DND-41 (cell line): ENCODE measurements around the gene MT1M.

Experiments
- ATAC-seq: fragments of 200-7000 bp; cut with Tn5 transposase; 3 replicates; pipeline ENCODE4 v1.9.1; 2021; ENCODE audit warnings: low read depth; ENCODE audit not compliant: insufficient read depth
- DNase-seq: peaks from one replicate; pipeline ENCODE4 v3.0.0-alpha.2; 2020
- H2AFZ ChIP-seq: 2 replicates; pipeline ENCODE4 v1.6.0; 2012; ENCODE audit warnings: low read depth, low read length
- H3K27ac ChIP-seq: 2 replicates; pipeline ENCODE4 v1.5.1; 2012; ENCODE audit warnings: low read length, inconsistent platforms
- H3K27me3 ChIP-seq: fragments of 200-600 bp; sonication (generic); 2 replicates; pipeline ENCODE4 v1.6.0; 2012; ENCODE audit warnings: low read length, mild to moderate bottlenecking, inconsistent platforms; ENCODE audit not compliant: insufficient read depth, poor library complexity
- H3K36me3 ChIP-seq: 2 replicates; pipeline ENCODE4 v1.5.1; 2012; ENCODE audit warnings: low read length, inconsistent platforms; ENCODE audit not compliant: insufficient read depth
- H3K4me1 ChIP-seq: 2 replicates; pipeline ENCODE4 v1.5.1; 2012; ENCODE audit warnings: mild to moderate bottlenecking, low read length; ENCODE audit not compliant: insufficient read depth
- H3K4me2 ChIP-seq: 2 replicates; pipeline ENCODE4 v1.6.0; 2012; ENCODE audit warnings: mild to moderate bottlenecking, moderate library complexity, low read length, inconsistent platforms; ENCODE audit not compliant: insufficient read depth
- H3K4me3 ChIP-seq, 2 experiments: fragments of 200-600 bp in 1 of 2; shearing (Covaris generic) in 1 of 2; 2 replicates each; pipeline ENCODE4 v1.5.1; 2012 to 2016; ENCODE audit warnings: inconsistent platforms in 2 of 2, low read length in 2 of 2, mild to moderate bottlenecking in 2 of 2, low read depth in 1 of 2, moderate library complexity in 1 of 2
- H3K79me2 ChIP-seq: 2 replicates; pipeline ENCODE4 v1.6.0; 2012; ENCODE audit warnings: low read length, inconsistent platforms; ENCODE audit not compliant: insufficient read depth
- H3K9ac ChIP-seq: 2 replicates; pipeline ENCODE4 v1.6.0; 2012; ENCODE audit warnings: low read depth, mild to moderate bottlenecking, inconsistent platforms, low read length, moderate library complexity
- H3K9me3 ChIP-seq: 2 replicates; pipeline ENCODE4 v1.5.1; 2012; ENCODE audit warnings: low read length, moderate library complexity, mild to moderate bottlenecking, inconsistent platforms; ENCODE audit not compliant: insufficient read depth, severe bottlenecking
- H4K20me1 ChIP-seq: 2 replicates; pipeline ENCODE4 v1.6.0; 2012; ENCODE audit warnings: low read length; ENCODE audit not compliant: insufficient read depth
- EZH2 ChIP-seq: IDR thresholded peaks from 3 replicates; pipeline ENCODE4 v1.6.1; 2012; ENCODE audit warnings: borderline replicate concordance, low read depth, mild to moderate bottlenecking, moderate library complexity, low read length, inconsistent platforms; ENCODE audit not compliant: severe bottlenecking
- TF ChIP-seq, protein P1 (sequence below): IDR thresholded peaks from 2 replicates; pipeline ENCODE4 v1.5.1; 2012; ENCODE audit warnings: borderline replicate concordance, low read length, moderate library complexity, mild to moderate bottlenecking; ENCODE audit not compliant: poor library complexity, severe bottlenecking; ENCODE audit errors: extremely low read depth

Gene MT1M

DNA sequence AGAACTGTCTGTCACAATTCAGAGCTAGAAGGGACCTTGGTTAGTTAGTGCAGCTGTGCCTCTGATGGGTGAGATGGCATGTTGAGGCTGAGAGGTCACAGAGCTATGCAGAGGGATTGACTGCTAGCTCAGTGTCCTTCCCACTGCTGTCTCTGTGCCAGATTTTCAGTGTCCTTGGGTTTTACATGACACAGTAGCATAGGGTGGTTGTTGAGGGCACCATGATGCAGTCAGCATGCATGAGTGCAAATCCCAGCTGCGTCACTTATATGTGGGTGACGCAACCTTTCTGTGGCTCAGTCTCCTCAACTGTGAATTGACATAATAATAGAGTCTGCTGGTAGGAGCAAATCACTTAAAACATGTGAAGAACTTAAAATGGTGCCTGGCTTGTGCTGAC lies 8.7 kb downstream of the MT1M start:
- ATAC-seq (no peak), DNase-seq (no peak)
- no peaks in the 10 kb centered on the region for H3K4me1 ChIP-seq
- H3K4me2 ChIP-seq: no peak overlapping the region
- H4K20me1 ChIP-seq: no peaks in the 10 kb centered on the region
- H3K9me3 ChIP-seq: no peaks in the 10 kb centered on the region
- H3K36me3 ChIP-seq: no peaks in the 10 kb centered on the region
- no peak overlapping the region for H3K27ac ChIP-seq
- TF ChIP-seq, protein P1, sequence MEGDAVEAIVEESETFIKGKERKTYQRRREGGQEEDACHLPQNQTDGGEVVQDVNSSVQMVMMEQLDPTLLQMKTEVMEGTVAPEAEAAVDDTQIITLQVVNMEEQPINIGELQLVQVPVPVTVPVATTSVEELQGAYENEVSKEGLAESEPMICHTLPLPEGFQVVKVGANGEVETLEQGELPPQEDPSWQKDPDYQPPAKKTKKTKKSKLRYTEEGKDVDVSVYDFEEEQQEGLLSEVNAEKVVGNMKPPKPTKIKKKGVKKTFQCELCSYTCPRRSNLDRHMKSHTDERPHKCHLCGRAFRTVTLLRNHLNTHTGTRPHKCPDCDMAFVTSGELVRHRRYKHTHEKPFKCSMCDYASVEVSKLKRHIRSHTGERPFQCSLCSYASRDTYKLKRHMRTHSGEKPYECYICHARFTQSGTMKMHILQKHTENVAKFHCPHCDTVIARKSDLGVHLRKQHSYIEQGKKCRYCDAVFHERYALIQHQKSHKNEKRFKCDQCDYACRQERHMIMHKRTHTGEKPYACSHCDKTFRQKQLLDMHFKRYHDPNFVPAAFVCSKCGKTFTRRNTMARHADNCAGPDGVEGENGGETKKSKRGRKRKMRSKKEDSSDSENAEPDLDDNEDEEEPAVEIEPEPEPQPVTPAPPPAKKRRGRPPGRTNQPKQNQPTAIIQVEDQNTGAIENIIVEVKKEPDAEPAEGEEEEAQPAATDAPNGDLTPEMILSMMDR: no peak
- no peak for TF ChIP-seq EZH2
- H3K9ac ChIP-seq: no peak overlapping the region
- no peak overlapping the region for H2AFZ ChIP-seq
- H3K4me3 ChIP-seq: no peak overlapping the region
- H3K27me3 ChIP-seq: peaks cover 50% of the 10 kb centered on the region
- no peaks in the 10 kb centered on the region for H3K79me2 ChIP-seq

DNA sequence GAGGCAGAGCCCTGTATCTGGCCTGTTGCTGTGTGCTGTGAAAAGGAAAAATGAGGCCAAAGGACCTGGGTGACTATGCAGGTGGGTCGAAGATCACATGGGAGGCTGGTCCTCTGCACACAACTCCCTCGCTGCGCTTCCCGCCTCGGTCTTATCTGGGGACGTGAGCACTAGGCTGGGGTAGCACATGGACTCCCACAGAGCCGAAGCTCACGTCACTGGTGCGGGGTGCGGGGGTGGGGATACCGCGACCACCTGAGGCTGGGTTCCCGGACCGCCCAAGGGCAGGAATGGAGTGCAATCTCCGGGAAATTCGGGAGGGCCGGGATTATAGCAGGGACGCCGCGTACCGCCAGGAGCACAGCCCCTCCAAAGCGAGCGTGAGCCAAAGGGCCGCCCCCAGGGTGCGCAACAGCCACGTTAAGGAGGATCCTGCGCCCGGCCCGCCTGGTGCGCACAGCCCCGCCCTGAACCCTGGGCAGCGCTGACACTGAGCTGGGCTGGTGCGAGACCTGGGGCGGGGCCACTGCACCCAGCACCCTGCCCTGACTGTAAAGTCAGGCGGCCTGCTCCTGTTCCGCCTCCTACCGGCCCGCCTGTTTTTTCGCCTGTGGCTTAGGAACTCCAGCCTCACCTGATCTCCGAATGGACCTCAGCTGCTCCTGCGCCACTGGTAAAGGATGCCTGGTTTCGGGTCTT lies 10.8 kb downstream of the MT1M start:
- Histone ChIP-seq H3K79me2 (no peaks in the 10 kb centered on the region), H3K4me3 (no peak overlapping the region), H3K9me3 (no peaks in the 10 kb centered on the region), H4K20me1 (no peaks in the 10 kb centered on the region), H3K9ac (no peak overlapping the region), H3K4me1 (no peaks in the 10 kb centered on the region), H2AFZ (no peak overlapping the region), H3K36me3 (no peaks in the 10 kb centered on the region), H3K27ac (no peak overlapping the region), H3K4me2 (no peak overlapping the region), H3K27me3 (peaks cover 49% of the 10 kb centered on the region)
- TF ChIP-seq, protein P1: no peak
- peak; percentile 36 for TF ChIP-seq EZH2
- ATAC-seq (peak; percentile 97), DNase-seq (peak; percentile 57)

DNA sequence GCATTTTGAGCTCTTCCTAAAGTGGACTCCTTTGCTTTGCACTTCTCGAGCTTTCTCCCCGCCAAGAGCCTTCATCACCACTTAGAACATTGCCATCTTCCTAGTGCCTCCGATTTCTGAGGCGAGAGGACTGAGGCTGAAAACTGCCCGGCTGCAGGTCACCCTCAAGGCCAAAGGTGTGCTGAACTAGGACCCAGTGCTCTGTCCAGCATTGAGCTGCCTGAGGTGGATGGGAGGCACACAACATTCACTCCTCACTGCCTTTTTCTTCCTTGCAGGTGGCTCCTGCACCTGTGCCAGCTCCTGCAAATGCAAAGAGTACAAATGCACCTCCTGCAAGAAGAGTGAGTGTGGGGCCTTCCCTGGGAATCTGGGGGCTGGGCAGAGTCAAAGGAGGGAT lies 11.4 kb downstream of the MT1M start:
- Histone ChIP-seq H3K9me3 (no peaks in the 10 kb centered on the region), H4K20me1 (no peaks in the 10 kb centered on the region), H3K4me1 (no peaks in the 10 kb centered on the region), H3K27ac (no peak overlapping the region), H3K9ac (no peak overlapping the region), H3K4me3 (no peak overlapping the region), H3K4me2 (no peak overlapping the region), H2AFZ (no peak overlapping the region), H3K36me3 (no peaks in the 10 kb centered on the region), H3K27me3 (peaks cover 48% of the 10 kb centered on the region), H3K79me2 (no peaks in the 10 kb centered on the region)
- DNase-seq (no peak), ATAC-seq (no peak)
- TF ChIP-seq, protein P1: no peak
- TF ChIP-seq EZH2: no peak

DNA sequence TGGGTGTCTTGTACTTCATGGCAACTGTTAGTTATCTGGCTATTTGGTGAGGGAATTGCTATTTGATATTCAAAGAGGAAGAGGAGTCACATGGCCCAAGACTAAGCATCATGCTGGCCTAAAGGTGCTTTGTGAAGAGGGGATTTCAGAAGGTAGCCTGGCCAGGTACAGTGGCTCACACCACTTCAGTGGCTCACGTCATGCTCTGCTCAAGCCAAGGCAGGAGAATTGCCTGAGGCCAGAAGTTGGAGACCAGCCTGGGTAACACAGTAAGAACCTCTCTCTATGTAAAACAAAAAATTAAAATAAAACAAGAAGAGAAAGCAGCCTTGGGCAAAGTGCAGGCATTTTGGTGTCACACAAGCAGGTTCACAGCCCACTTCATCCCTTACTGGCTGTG lies 12.9 kb downstream of the MT1M start:
- no peaks in the 10 kb centered on the region for H3K79me2 ChIP-seq
- no peaks in the 10 kb centered on the region for H4K20me1 ChIP-seq
- H3K27ac ChIP-seq: no peak overlapping the region
- no peak for DNase-seq
- peaks cover 47% of the 10 kb centered on the region for H3K27me3 ChIP-seq
- no peaks in the 10 kb centered on the region for H3K36me3 ChIP-seq
- no peaks in the 10 kb centered on the region for H3K4me1 ChIP-seq
- H3K9ac ChIP-seq: no peak overlapping the region
- no peaks in the 10 kb centered on the region for H3K9me3 ChIP-seq
- ATAC-seq: no peak
- H3K4me2 ChIP-seq: no peak overlapping the region
- no peak overlapping the region for H3K4me3 ChIP-seq
- no peak overlapping the region for H2AFZ ChIP-seq
- TF ChIP-seq EZH2: no peak
- TF ChIP-seq, protein P1: no peak
